Measurements from ENCODE around the gene WWC2.

DNA sequence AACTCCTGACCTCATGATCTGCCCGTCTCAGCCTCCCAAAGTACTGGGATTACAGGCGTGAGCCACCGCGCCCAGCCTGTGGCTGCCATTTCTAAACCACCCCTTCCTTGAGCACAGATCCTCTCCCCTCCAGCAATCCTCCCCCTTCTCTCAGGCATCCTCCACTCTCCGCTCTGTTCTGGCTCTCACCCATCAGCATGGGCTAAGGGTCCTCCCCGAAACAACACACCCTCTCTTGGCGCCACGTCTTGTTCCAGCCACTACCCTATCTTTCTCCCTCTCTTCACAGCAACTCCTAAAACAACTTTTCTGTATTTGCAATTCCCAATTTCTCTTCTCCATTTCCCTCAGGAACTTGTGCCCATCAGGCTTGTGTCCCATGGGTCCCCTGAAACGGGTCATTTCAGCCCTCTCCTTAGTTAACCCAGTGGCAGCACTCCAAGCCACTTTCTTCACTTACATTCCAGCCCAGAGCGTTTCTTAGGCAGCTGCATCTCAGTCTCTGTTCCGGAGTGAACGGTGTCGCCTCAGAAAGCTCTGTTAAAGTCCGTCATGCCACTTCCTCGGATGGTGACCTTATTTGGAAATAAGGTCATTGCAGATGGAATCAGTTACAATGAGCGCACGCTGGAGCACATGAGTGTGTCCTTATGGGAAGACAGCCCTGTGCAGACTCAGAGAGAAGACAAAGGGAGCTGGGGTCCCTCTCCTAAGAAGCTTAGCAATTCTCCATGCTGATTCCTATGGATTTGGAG is 251.4 kb downstream of the WWC2 start:
- TF ChIP-seq CTCF (IDR thresholded peaks at IDR 0.05; ENCODE audit: low read depth, low read length) (no peak), EZH2phosphoT487 (IDR thresholded peaks at IDR 0.05; ENCODE audit: low read depth) (no peak)
